NK-92 (cell line): ENCODE data around the gene OR3A2.
"Not testable (repeated sequence)": the region's sequence is repeated elsewhere in the genome, so short reads cannot be mapped to it uniquely, and the experiment has no call there.

Experiments
- DNase-seq: peaks from one replicate; lab custom pipeline; 2025; ENCODE audit not compliant: unreplicated experiment; lab: John Stamatoyannopoulos, UW

OR3A2 gene

GRCh38 chr17:3295632-3296031 is 90.5 kb downstream of the OR3A2 start:
- DNase-seq = no peak

- DNase-seq = not testable (repeated sequence)
Measured at GRCh38 chr17:3293548-3293947, 92.6 kb downstream of the OR3A2 start.

GRCh38 chr17:3282901-3283300 is 103.2 kb downstream of the OR3A2 start:
- no peak for DNase-seq

GRCh38 chr17:3276126-3276525 is 110.0 kb downstream of the OR3A2 start:
- DNase-seq = no peak

GRCh38 chr17:3271072-3271848 is 114.8 kb downstream of the OR3A2 start:
- no peak for DNase-seq

- DNase-seq = no peak
Measured at GRCh38 chr17:3260600-3260999, 125.5 kb downstream of the OR3A2 start.

GRCh38 chr17:3260163-3260562 is 125.9 kb downstream of the OR3A2 start:
- no peak for DNase-seq

- no peak for DNase-seq
Measured at GRCh38 chr17:3256575-3256974, 129.5 kb downstream of the OR3A2 start.

GRCh38 chr17:3249013-3249412 is 137.1 kb downstream of the OR3A2 start:
- not testable (repeated sequence) for DNase-seq

GRCh38 chr17:3244841-3245240 is 141.3 kb downstream of the OR3A2 start:
- DNase-seq = not testable (repeated sequence)

GRCh38 chr17:3241044-3241443 is 145.1 kb downstream of the OR3A2 start:
- not testable (repeated sequence) for DNase-seq

GRCh38 chr17:3238685-3239084 is 147.4 kb downstream of the OR3A2 start:
- not testable (repeated sequence) for DNase-seq

GRCh38 chr17:3232300-3232699 is 153.8 kb downstream of the OR3A2 start:
- DNase-seq = not testable (repeated sequence)
